ENCODE results near the gene CMKLR1.

CMKLR1 gene

DNA sequence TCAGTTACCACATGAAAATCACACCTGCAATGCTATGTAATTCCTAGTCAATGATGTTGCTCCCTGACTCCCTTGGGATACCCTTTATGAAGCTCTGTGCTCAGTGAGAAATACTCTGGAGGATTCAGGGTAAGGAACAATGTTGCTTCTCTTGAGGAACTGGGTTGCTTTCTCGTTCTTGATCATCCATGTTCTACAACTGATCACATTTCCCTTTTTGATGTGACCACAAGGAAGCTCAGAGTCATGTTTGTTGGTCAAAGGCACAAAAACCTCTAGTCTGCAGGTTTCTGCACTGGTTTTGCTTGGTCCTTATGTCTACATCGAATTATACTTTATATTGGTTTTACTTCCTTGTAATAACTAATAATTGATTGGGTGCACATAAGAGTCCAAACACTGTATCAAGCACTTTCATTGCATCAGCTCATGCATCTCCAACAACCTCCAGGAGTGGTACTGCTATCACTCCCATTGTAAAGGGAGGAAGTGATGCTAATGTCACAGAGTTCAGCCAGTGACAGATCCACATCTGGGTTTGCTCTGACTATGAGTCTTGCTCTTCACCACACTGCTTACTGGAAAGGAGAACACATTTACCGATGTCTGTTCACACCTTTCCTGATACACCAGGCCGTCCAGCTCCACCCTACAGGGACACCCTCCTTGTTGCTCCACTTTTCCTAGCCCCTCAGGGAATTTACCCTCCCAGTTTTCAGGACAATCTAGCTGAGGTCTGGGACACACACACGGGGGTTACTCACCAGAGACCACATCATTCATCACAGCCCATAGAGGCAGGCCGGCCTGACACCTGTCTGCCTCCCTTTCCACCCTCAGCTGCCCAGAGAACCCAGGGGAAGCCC lies 41.0 kb downstream of the CMKLR1 start:
- no peak for DNase-seq

DNA sequence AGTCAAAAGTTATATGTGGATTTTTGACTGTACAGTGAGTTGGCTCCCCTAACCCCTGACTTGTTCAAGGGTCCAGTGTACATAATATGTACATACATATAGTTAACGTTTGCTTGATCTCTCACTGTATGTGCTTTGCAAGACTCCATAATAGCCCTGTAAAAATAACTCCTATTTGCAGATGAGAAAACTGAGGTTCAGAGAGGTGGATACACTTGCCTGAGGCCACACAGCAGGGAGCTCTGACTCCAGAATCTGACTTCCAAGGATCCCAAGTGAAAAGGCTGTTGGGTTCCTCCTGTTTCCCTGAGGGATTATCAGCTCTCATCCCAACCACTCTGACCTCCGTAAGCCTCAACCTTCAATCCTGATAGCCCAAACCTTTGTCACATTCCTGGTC lies 41.7 kb downstream of the CMKLR1 start:
- DNase-seq = no peak

DNA sequence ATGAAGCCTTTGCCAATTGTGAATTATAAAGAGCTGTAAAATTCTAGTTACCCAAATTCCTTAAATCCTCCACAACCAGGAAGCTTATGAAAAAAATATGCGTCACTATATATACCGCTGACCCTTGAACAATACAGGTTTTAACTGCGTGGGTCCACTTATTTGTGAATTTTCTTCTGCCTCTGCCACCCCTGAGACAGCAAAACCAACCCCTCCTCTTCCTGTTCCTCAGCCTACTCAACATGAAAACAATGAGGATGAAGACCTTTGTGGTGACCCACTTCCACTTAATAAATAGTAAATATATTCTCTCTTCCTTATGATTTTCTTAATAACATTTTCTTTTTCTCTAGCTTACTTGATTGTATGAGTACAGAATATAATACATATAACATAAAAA lies 42.2 kb downstream of the CMKLR1 start:
- DNase-seq = no peak

DNA sequence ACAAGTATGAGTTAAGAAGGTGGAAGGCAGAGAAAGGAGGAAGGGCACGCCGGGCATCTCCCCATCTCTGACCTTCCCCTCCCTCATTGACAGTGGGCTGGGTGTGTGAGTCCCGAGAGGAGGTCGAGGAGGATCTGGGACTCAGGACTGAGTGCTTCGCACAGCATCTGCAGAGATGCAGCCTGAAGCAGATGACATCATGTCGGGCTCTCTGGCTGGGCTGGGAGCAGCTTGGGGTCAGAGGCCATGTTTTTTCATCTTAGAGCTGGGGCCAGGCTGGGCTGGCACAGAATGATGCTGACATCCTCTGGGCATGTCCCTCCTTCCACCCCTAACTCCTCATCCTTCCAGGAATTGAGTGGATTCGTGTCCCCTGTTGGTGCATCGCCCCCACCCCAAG lies 43.5 kb downstream of the CMKLR1 start:
- DNase-seq = no peak

DNA sequence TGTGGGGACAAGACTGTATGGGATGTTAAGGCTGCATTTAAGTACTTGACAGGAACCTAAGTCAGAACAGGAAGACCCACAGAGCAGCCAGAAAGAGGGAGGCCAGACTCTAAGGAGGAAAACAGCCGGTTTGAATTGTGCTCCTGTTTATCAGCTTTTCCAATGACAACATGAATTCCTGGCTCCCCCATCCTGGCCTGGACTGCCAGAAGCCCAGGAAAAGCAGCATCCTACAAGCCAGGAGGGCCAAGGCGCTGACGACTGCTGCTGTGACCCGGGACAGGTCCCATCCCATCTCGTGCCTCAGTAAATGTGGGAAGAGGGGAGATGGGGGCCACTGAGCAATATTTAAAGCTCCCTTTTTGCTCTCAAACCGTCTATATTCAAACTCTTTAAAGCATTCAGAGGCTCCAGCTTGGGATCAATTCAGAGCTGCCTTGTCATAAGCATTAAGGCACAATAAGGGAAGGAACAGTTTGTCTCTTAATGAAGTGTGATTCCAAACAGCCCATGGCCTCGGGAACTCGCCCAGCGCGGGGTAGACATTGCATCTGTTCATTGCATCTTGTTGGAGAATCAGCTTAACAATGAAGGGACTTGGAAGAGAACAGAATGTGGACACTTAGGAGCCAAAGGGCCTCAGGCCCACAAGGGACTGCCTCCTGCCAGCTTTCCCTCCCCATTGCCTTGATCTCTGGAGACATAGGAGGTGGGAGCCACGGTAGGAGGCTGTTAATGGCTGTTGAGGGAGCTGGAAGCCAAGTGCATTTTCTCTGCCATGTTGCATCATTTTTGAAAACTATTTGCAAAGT lies 49.6 kb downstream of the CMKLR1 start:
- DNase-seq = no peak

DNA sequence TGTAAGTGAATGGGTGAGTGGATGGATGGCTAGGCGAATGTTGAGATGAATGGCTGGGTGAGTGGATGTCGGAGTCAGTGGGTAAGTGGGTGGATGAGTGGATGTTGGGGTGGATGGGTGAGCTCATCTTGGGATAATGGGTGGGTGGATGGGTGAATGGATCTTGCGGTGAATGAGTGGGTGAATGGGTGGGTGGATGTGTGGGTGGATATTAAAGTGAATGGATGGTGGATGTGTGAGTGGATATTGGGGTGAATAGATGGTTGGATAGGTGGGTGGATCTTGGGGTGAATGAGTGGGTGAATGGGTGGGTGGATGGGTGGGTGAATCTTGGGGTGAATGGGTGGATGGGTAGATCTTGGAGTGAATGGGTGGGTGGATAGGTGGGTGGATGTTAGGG lies 51.9 kb downstream of the CMKLR1 start:
- DNase-seq = no peak

DNA sequence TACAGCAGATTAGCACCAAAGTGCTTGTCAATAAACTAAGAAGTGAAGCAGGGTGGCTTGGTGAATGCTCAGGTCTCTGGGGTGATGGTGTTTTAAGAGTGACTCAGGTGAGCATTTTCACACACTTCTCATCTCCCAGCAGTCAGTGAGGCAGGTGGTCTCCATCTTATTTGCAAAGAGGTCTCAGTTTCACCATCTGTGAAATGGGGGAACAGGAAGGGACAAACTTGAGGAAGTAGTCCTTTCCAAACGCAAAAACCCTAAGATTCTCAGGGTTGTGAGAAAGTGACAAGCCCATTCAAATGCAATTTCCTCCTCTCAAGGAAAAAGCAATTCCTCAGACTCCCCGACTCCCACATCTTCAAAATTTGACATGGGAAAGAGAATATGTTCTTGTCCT lies 54.1 kb downstream of the CMKLR1 start:
- no peak for DNase-seq

DNA sequence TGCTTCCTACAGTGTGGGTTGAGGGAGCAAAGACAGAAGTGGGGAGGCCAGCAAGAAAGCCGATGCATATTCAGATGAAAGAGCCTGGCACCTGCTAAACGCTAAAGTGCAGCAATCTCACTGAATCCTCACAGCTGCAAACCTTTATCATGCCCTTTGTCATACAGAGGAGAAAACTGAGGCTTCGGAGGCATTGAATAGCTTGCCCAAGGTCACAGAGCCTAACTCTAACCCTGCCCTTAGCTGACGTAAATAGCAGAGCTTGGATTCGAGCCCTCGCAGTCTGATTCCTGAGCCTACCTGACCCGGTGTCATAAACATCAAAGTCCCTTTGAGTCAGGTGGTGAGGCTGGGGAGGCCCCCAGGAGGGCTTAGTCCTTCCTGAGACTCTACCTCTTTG lies 54.9 kb downstream of the CMKLR1 start:
- no peak for DNase-seq

DNA sequence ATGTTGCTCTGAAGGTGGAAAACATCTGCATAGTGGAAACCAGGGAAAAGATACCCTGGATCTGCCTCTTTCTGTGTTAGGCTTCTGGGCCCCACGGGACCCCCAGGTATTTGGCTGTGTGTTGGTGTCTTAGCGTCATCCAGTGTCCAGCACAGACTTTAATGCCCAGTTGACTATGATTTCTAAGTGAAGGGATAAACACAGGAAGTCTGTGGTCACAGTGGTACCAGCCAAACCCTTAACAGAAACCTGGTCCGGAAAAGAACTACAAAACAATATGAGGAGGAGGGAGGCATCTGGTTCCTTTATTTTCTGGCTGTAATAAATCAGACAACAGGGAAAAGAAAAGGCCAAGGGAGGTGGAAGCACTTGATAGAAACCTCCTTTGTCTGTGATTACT lies 56.4 kb downstream of the CMKLR1 start:
- no peak for DNase-seq

DNA sequence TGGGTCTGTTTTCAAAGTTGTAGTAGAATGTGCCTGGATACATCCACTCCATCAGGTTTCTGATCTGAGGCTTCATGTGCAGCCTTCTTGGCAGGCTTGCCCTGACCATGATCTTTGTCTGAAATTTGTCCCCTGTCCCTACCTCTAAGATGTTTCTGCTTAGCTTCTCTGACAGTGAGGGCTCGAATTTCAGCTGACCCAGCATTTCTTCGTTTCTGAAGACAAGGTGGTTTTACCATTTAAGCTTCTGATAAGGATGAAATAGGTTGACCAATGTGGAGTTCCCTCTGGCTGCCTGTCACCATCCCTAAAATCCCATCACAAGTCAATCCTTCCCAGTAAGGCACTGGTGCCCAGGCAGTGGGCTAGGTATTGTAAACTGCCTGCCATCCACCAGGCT lies 57.0 kb downstream of the CMKLR1 start:
- DNase-seq = no peak

DNA sequence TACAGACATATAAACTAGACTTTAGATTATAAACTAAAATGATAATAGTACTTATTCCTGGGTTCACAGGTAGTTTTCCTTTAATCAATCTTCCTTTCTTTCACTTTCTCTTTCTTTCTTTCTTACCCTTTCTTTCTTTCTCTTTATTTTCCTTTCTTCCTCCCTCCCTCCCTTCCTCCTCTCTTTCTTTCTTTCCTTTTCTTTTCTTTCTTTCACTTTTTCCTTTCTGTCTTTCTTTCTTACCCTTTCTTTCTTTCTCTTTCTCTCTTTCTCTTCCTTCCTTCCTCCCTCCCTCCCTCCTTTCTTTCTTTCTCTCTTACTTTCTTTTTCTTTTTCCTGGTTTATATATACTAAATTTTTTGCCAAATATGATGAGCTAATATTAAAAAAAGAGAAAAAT lies 61.5 kb downstream of the CMKLR1 start:
- DNase-seq = no peak

DNA sequence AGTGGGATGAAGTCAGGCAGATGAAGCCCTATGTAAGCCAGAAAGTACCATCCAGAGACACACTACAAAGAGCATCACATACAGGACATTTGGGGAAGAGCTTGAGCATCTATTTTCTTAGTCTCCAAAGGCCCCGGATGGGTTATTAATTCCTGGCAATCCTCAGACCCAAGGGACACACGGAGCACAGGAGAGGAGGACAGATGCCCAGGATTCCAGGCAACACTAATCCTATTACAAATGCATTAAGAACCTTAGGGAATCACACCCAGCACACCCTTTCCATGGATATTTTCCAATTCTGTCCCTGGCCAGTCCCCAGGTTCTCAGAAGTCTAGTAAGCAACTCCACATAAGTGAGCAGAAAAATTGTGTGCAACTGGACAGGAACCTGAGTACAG lies 65.9 kb downstream of the CMKLR1 start:
- DNase-seq = no peak

DNA sequence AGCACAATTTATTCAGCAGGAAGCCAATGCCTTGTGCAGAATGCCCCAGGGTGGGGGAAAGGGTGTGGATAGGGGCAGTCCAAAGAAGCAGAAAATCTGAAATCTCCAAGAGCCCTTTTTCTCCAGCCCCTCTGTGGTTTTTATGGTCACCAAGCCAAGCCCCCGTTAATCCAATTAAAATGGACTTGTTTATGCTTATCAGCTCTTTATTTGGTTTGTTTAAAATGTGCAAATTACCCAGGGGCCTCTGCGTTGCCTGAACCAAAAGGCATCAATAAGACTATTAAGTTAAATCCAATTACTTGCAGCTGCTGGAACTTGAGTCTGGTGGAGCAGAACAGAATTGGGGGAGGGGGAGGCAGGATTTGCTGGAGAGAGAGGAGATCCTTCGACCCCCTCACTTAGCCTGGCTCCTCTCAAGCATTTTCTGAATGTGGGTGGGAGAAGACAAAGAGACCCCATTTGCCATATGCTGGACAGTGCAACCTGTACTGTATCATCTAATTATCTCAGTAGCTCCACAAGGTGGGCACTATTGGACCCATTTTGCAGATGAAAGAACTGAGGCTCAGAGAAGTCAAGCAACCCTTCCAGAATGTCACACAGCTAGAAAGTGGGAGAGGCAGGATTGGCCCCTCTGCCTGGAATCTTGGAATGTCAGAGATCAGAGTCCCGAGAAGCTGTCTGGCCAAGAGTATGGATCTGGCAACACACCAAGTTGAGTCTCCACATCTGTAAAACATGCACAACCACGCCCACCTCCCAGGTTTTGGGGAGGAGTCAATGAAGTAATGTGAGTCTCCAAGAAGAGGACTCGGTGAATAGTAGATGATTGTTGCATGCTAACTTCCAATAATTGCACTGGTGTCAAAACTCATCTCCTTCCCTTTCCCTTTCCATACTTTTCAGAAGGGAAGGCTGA lies 66.9 kb downstream of the CMKLR1 start:
- no peak for DNase-seq

DNA sequence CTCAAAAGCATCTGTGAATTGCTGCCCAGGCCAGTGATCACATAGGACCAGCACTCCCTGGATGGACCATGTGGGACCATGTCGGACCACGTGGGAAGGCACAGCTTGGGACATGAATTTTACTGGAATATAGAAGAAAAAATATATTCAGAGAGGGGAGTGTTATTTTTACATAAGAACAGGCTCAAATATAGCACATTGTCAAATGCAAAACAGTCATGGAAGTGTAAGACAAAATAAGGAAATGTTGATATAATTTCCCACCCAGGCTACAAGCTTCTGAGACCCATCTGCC lies 68.3 kb downstream of the CMKLR1 start:
- DNase-seq = no peak

DNA sequence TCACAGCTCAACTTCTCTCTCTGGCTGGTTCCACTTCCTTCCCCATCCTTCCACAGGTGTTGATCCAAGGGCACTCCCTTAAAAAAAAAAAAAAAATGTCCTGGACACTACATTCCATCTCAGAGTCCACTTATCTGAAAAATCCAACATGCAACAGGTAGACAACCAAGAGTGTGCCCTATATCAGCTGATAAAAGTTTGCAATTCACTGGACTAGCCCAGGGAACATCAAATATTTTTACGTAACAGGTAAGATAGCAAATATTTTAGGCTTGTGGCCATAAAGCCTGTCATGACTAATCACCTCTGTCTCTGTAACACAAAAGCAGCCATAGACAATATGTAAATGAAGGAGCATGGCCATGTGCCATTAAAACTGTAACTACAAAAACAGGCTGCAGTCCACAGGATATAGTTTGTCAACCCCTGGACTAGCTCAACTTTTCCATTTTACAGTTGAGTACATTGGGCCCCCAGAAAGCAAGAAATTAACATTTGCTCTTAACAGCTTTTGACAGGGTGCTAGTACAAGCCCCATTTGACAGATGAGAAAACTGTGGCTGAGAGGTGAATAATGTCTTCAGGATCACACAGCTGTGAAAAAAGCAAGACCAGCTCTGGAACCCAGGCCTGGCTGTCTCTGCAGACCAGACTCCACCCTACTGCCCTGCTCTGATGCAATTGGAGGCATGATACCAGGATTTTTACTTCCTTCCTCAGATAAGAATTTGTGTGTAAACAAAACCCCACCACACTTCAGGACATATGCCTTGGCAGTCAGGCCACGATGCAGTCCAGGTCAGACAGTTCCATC lies 68.9 kb downstream of the CMKLR1 start:
- DNase-seq = no peak

DNA sequence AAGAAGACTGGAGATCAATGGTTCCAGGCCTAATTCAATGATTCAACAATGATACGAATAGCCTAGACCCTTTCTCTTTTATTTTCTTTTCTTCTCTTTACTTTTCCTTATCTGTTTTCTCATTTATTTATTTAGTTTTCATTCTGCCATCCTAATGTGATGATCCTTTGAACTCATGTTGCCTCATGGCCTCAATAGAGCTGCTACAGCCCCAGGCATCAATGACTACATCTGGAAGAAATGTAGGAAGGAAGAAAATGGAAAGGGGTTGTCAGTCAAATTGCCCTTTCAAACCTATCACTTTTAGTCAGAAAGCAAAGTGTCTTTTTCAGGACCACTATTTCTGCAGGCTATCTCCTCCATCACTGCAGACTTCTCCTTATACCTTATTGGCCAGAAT lies 69.9 kb downstream of the CMKLR1 start:
- DNase-seq = no peak

DNA sequence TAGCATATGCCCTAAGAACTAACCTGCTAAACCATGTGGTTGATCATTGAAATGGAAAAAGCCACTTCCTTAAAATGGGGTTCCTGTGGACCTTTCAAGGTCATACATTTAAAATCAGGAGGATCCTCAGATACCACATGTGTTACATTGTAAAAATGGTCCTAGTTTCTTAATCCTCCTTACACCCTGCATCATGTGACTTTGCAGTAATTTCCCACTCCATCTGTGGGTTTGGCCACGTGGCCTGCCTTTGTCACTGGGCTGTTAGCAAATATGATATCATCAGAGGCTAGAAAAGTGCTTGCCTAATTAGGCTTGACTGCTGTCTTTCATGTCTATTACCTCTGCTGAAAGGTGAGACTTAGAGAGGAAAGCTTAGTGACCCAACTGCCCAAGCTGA lies 70.7 kb downstream of the CMKLR1 start:
- no peak for DNase-seq

DNA sequence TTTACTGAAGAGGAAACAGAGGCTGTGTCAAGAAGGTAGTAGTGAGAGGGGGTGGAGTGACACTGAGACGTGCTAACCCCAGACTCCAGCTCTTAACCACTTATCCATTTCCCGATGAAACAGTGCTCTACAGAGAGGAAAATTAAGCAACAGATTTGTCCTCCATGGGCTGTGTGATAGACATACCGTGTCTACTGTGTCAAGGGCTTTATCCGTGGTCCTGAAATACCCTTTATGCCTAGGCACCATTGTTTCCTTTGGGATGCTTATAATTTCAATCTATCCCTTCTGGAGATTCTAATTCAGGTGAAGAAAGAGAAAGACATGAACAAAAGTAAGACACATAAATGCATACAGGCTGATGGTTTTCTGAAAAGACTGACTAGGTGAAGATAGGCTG lies 71.7 kb downstream of the CMKLR1 start:
- DNase-seq = no peak

DNA sequence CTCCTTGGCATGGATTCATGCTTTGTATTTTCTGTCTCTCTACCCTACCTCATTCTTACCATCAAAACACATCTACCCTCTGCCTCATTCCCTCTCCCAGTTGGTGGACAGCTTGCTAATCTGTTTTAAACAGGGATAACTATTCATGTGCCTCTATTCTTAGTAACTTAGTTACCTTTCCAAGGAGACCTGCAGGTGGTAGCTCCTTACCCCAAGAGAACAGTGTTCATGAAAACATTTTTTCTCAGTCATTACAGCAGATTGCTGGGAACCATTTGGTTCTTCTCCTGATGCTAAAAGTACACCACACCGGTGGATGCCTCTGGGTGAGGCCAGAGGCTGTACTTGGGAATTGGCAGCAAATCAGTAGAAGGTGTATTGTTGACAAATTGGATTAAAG lies 73.0 kb downstream of the CMKLR1 start:
- DNase-seq = no peak

DNA sequence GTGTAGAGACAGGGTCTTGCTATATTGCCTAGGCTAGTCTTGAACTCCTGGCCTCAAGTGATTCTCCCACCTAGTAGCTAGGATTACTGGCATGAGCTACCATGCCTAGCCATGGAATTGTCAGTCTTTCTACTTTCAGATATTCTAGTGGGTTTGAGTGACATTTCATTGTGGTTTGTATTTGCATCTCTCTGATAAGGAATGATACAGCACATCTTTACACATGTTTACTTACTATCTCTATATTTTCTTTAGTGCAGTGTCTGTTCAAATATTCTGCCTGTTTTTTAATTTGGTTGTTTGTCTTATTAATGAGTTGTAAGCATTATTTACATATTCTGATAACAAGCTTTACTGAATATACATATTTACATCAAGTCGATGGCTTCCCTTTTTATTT lies 73.6 kb downstream of the CMKLR1 start:
- DNase-seq = no peak

DNA sequence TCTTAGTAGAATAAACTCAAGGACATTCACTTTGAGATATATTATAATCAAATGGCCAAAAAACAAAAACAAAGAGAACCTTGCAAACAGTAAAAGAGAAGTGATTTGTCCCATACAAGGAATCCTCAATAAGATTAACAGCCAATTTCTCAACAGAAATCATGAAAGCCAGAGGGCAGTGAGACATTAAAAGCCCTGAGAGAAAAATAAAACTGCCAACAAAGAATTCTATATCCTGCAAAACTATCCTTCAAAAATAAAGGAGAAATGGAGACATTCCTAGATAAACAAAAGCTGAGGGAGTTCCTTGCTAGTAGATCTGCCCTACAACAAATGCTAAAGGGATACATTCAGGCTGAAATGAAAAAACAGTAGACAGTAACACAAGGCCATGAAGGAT lies 78.1 kb downstream of the CMKLR1 start:
- DNase-seq = no peak

DNA sequence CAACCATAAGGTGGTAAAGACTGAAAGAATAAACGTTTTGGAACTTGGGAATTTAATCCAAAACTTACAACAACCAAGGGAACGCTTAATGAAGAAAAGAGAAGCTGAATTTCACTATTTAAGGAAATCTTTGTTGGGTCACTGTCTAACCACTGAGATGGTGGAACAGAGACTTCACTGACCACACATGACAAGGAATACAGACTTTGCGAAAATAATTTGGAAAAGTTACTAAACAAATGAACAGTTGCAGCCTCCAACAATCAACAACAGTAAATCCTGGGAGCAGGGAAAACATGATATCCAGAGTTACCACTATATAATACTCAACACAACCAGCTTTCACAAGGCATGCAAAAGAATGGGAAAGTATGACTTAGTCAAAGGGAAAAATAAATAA lies 79.1 kb downstream of the CMKLR1 start:
- DNase-seq = no peak
